NB4 (cell line): ENCODE data around the gene PRKG1.
A peak's percentile ranks its signal among the peaks of the same experiment; 100 is the strongest.

Experiments used
- DNase-seq: peaks from one replicate; pipeline ENCODE4 v3.0.0; 2010; ENCODE audit warnings: low read depth
- H3K4me3 ChIP-seq: one replicate; pipeline ENCODE4 v1.5.1; 2011; ENCODE audit warnings: mild to moderate bottlenecking, low read depth, low read length, moderate library complexity
- CTCF ChIP-seq: IDR thresholded peaks from one replicate; pipeline ENCODE4 v1.5.1; 2012; ENCODE audit warnings: low read depth, low read length
- MAX ChIP-seq: IDR thresholded peaks from 2 replicates; pipeline ENCODE4 v1.6.1; 2011; ENCODE audit warnings: low read depth, low read length
- MYC ChIP-seq: IDR thresholded peaks from 2 replicates; pipeline ENCODE4 v1.6.1; 2011; ENCODE audit warnings: low read depth, low read length
- POLR2A ChIP-seq: IDR thresholded peaks from 2 replicates; pipeline ENCODE4 v1.6.1; 2011; ENCODE audit warnings: mild to moderate bottlenecking; ENCODE audit not compliant: insufficient read length; ENCODE audit errors: extremely low read depth

The PRKG1 gene

GRCh38 chr10:51881213-51881612 is 806.9 kb downstream of the PRKG1 start:
- TF ChIP-seq CTCF (no peak), MYC (no peak), MAX (no peak), POLR2A (no peak)
- DNase-seq: no peak
- H3K4me3 ChIP-seq: no peak overlapping the region

- H3K4me3 ChIP-seq: no peak overlapping the region
- no peak for DNase-seq
- TF ChIP-seq MYC (no peak), POLR2A (no peak), MAX (no peak), CTCF (no peak)
These were observed 812.3 kb downstream of the PRKG1 start for GRCh38 chr10:51886438-51887068.

GRCh38 chr10:51888263-51888662 is 814.0 kb downstream of the PRKG1 start:
- no peak overlapping the region for H3K4me3 ChIP-seq
- TF ChIP-seq CTCF (no peak), MAX (no peak), POLR2A (no peak), MYC (no peak)
- no peak for DNase-seq

GRCh38 chr10:51892313-51892712 is 818.0 kb downstream of the PRKG1 start:
- DNase-seq: no peak
- TF ChIP-seq POLR2A (no peak), MYC (no peak), MAX (no peak), CTCF (no peak)
- H3K4me3 ChIP-seq: no peak overlapping the region

GRCh38 chr10:51892965-51893658 is 818.8 kb downstream of the PRKG1 start:
- H3K4me3 ChIP-seq: no peak overlapping the region
- DNase-seq: peak; percentile 25
- no peak for TF ChIP-seq POLR2A
- TF ChIP-seq CTCF: peak; percentile 32
